Ectodermal cell (in vitro differentiated cells): ENCODE measurements around the gene TGIF2.

Experiments used
- H3K27ac ChIP-seq: 2 replicates; pipeline ENCODE4 v1.7.0; 2013; ENCODE audit warnings: mild to moderate bottlenecking, low read depth, low read length; ENCODE audit not compliant: insufficient read depth, poor library complexity, severe bottlenecking
- H3K27me3 ChIP-seq: 2 replicates; pipeline ENCODE4 v1.7.0; 2013; ENCODE audit warnings: mild to moderate bottlenecking, low read length; ENCODE audit not compliant: insufficient read depth, control insufficient read depth, poor library complexity, severe bottlenecking
- H3K36me3 ChIP-seq: one replicate; pipeline ENCODE4 v1.7.0; 2013; ENCODE audit warnings: low read length; ENCODE audit not compliant: control insufficient read depth, insufficient read depth
- H3K4me1 ChIP-seq: one replicate; pipeline ENCODE4 v1.7.0; 2013; ENCODE audit warnings: low read length; ENCODE audit not compliant: control insufficient read depth, insufficient read depth
- H3K4me3 ChIP-seq: 2 replicates; pipeline ENCODE4 v1.7.0; 2013; ENCODE audit warnings: low read depth, low read length, control low read depth; ENCODE audit not compliant: insufficient read depth
- H3K9me3 ChIP-seq: 2 replicates; pipeline ENCODE4 v1.7.0; 2013; ENCODE audit warnings: mild to moderate bottlenecking, low read length, moderate library complexity; ENCODE audit not compliant: control insufficient read depth
- WGBS, 2 experiments: methylation state at CpG; one replicate each; pipeline ENCODE4 v1.1.7; 2013; ENCODE audit warnings: missing lambda C conversion rate in 2 of 2; 5-methylcytosine and 5-hydroxymethylcytosine counted together

Gene TGIF2

GRCh38 chr20:36582322-36582721, 8.9 kb downstream of the TGIF2 start:
- Histone ChIP-seq H3K27me3 (no peaks in the 10 kb centered on the region), H3K9me3 (no peaks in the 10 kb centered on the region), H3K4me1 (peaks cover 6% of the 10 kb centered on the region), H3K27ac (no peak overlapping the region), H3K36me3 (peaks cover 23% of the 10 kb centered on the region), H3K4me3 (no peak overlapping the region)
- 89 to 92% methylated on average over 4 of the region's 4 CpGs for WGBS, 2 experiments

DNA sequence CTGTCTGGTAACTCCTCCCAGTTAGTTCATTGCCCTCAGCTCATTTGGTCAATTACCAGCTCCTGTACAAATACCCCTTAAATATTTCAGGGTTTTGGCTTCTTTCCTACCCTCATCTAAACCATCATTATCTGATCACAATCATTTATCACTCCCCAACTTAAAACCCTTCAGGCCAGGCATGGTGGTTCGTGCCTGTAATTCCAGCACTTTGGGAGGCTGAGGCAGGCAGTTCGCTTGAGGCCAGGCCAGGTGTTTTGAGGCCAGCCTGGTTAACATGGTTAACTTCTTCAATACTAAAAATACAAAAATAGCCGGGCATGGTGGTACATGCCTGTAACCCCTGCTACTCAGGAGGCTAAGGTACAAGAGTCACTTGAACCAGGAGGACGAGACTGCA, 9.4 kb downstream of the TGIF2 start:
- Histone ChIP-seq H3K27ac (no peak overlapping the region), H3K27me3 (no peaks in the 10 kb centered on the region), H3K4me3 (no peak overlapping the region), H3K4me1 (peaks cover 6% of the 10 kb centered on the region), H3K9me3 (no peaks in the 10 kb centered on the region), H3K36me3 (peaks cover 23% of the 10 kb centered on the region)
- 91 to 94% methylated on average over 4 of the region's 4 CpGs for WGBS, 2 experiments

GRCh38 chr20:36584018-36584481, 10.7 kb downstream of the TGIF2 start:
- 95 to 98% methylated on average over 2 of the region's 2 CpGs for WGBS, 2 experiments
- no peaks in the 10 kb centered on the region for H3K9me3 ChIP-seq
- peaks cover 6% of the 10 kb centered on the region for H3K4me1 ChIP-seq
- no peak overlapping the region for H3K27ac ChIP-seq
- H3K4me3 ChIP-seq = no peak overlapping the region
- no peaks in the 10 kb centered on the region for H3K27me3 ChIP-seq
- peaks cover 17% of the 10 kb centered on the region for H3K36me3 ChIP-seq

GRCh38 chr20:36585410-36586125, 12.2 kb downstream of the TGIF2 start:
- H3K27me3 ChIP-seq = no peaks in the 10 kb centered on the region
- peak overlapping the region; percentile 18 for H3K27ac ChIP-seq
- H3K4me1 ChIP-seq = peaks cover 6% of the 10 kb centered on the region
- 10 to 12% methylated on average over 8 of the region's 8 CpGs for WGBS, 2 experiments
- no peak overlapping the region for H3K4me3 ChIP-seq
- peaks cover 5% of the 10 kb centered on the region for H3K36me3 ChIP-seq
- H3K9me3 ChIP-seq = no peaks in the 10 kb centered on the region

GRCh38 chr20:36587388-36588070, 14.1 kb downstream of the TGIF2 start:
- Histone ChIP-seq H3K36me3 (peaks cover 6% of the 10 kb centered on the region), H3K27ac (no peak overlapping the region), H3K27me3 (no peaks in the 10 kb centered on the region), H3K4me3 (no peak overlapping the region), H3K4me1 (peaks cover 19% of the 10 kb centered on the region), H3K9me3 (no peaks in the 10 kb centered on the region)
- 90 to 93% methylated on average over 3 of the region's 3 CpGs for WGBS, 2 experiments

- no peak overlapping the region for H3K4me3 ChIP-seq
- peaks cover 13% of the 10 kb centered on the region for H3K4me1 ChIP-seq
- no peaks in the 10 kb centered on the region for H3K9me3 ChIP-seq
- H3K36me3 ChIP-seq = peaks cover 9% of the 10 kb centered on the region
- WGBS, 2 experiments = 94 to 95% methylated on average over 5 of the region's 5 CpGs
- no peak overlapping the region for H3K27ac ChIP-seq
- H3K27me3 ChIP-seq = no peaks in the 10 kb centered on the region
Measured at GRCh38 chr20:36591281-36591680, 17.9 kb downstream of the TGIF2 start.

- Histone ChIP-seq H3K36me3 (peaks cover 9% of the 10 kb centered on the region), H3K9me3 (no peaks in the 10 kb centered on the region), H3K27me3 (no peaks in the 10 kb centered on the region), H3K27ac (no peak overlapping the region), H3K4me3 (no peak overlapping the region), H3K4me1 (peaks cover 13% of the 10 kb centered on the region)
- 79 to 81% methylated on average over 9 of the region's 9 CpGs for WGBS, 2 experiments
Measured at GRCh38 chr20:36591854-36592641, 18.7 kb downstream of the TGIF2 start.

- H3K4me1 ChIP-seq = peaks cover 13% of the 10 kb centered on the region
- H3K36me3 ChIP-seq = peaks cover 9% of the 10 kb centered on the region
- no peaks in the 10 kb centered on the region for H3K27me3 ChIP-seq
- 90 to 94% methylated on average over 5 of the region's 5 CpGs for WGBS, 2 experiments
- no peak overlapping the region for H3K4me3 ChIP-seq
- H3K27ac ChIP-seq = no peak overlapping the region
- H3K9me3 ChIP-seq = no peaks in the 10 kb centered on the region
Measured at GRCh38 chr20:36593347-36593929, 20.0 kb downstream of the TGIF2 start.

DNA sequence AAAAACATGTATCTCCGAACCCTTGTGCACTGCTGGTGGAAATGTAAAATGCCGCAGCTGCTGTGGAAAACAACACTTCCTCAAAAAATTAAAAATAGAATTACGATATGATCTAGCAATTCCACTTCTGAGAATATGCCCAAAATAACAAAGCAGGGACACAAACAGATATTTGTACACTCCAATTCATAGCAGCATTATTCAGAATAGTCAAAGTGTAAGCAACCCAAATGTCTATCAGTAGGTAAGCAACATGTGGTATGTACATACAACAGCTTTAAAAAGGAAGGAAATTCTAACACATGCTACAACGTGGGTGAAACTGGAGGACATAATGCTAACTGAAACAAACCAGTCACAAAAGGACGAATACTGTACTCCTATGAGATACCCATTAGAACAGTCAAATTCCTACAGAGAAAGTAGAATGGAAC, 26.5 kb downstream of the TGIF2 start:
- Histone ChIP-seq H3K4me3 (no peak overlapping the region), H3K9me3 (no peaks in the 10 kb centered on the region), H3K27me3 (no peaks in the 10 kb centered on the region), H3K27ac (no peak overlapping the region), H3K36me3 (no peaks in the 10 kb centered on the region), H3K4me1 (no peaks in the 10 kb centered on the region)
- 78 to 94% methylated on average over 4 to 5 of the region's 5 CpGs for WGBS, 2 experiments

DNA sequence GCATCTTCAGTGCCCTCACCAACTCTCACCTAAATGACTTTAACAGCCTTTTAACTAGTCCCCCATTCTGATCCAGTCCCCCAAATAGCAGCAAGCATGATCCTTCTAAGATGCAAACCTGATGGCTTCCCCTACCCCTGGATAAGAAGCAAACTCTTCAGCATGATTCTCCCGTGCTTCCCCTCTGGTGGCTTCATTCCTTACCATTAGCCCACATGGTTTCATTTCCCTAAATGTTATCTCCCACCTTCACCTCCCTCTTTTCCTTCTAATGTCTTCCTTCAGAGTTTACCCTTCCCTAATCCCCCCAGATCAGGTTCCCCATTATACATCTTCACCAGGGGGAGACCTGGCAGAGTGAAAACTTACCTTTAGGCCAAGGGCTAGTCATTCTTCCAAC, 28.1 kb downstream of the TGIF2 start:
- H3K9me3 ChIP-seq = no peaks in the 10 kb centered on the region
- H3K27me3 ChIP-seq = no peaks in the 10 kb centered on the region
- H3K27ac ChIP-seq = no peak overlapping the region
- 76 to 81% methylated on average over 1 of the region's 1 CpG for WGBS, 2 experiments
- H3K4me3 ChIP-seq = no peak overlapping the region
- H3K36me3 ChIP-seq = no peaks in the 10 kb centered on the region
- H3K4me1 ChIP-seq = peaks cover under 1% of the 10 kb centered on the region
